IPS-18c (cell line): Measurements from ENCODE around the gene RAB1A.
"Not testable (repeated sequence)": the region's sequence is repeated elsewhere in the genome, so short reads cannot be mapped to it uniquely, and the experiment has no call there.

ENCODE experiments used
- H3K4me3 ChIP-seq: 2 replicates; pipeline ENCODE4 v1.7.0; 2013; ENCODE audit warnings: low read depth, mild to moderate bottlenecking, low read length, moderate library complexity; ENCODE audit not compliant: insufficient read depth
- H3K9me3 ChIP-seq: one replicate; pipeline ENCODE4 v1.6.1; 2013; ENCODE audit warnings: mild to moderate bottlenecking, low read length, moderate library complexity; ENCODE audit not compliant: control insufficient read depth, insufficient read depth

Gene RAB1A

DNA sequence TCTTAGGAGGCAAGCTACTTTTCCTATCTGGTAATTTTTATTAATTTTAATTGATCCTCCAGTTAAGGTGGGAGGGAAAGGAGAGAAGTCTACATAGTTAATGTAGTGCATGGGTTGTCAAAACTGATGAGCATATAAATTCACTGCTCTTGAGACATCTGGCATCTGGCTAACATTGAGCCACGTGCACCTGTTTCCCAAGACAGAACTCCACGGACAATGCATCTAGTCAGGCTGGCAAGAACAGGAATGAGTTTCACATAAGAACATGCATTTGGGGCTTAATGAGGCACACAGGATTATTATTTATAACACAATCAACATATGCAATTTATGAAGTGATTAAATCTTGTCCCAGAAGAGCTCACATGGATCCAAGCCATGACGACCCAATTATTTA, 16.2 kb upstream of the RAB1A start:
- Histone ChIP-seq H3K9me3 (no peaks in the 10 kb centered on the region), H3K4me3 (no peak overlapping the region)

DNA sequence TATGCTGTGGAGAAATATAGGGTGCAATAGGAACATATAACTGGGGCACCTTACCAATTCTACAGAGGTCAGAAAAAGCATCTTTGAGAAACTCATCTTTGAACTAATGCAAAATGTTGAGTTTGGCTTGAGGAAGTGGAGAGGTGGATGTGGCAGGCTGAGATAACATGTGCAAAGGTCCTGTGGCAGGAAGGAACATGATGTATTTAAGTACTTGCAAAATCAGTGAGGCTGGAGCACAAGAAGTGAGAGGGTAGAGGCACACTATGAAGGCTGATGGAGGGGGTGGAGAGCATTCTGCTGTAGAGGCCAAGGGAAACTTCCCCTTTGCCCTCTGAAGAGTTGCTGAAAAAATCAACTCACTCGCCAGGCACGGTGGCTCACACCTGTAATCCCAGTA, 14.7 kb upstream of the RAB1A start:
- Histone ChIP-seq H3K4me3 (no peak overlapping the region), H3K9me3 (no peaks in the 10 kb centered on the region)

DNA sequence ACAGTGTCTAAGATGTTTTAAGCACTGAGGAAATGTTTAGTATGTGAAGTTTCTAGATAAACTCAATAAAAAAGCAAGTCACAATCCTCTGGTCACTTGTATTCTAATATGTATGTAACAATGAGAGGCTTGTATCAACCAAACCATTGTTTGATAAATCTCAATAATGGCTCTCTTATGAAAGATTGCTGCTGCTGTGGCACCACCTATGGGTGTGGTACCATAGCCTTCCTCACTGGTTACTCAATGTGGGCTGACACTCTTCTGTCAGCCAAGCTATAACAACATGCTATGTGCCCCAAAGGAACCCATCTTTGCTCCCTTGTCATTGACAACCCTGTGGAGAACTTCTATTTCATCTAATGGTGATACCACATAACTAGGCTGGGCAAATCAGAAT, 12.6 kb upstream of the RAB1A start:
- Histone ChIP-seq H3K9me3 (no peaks in the 10 kb centered on the region), H3K4me3 (no peak overlapping the region)

DNA sequence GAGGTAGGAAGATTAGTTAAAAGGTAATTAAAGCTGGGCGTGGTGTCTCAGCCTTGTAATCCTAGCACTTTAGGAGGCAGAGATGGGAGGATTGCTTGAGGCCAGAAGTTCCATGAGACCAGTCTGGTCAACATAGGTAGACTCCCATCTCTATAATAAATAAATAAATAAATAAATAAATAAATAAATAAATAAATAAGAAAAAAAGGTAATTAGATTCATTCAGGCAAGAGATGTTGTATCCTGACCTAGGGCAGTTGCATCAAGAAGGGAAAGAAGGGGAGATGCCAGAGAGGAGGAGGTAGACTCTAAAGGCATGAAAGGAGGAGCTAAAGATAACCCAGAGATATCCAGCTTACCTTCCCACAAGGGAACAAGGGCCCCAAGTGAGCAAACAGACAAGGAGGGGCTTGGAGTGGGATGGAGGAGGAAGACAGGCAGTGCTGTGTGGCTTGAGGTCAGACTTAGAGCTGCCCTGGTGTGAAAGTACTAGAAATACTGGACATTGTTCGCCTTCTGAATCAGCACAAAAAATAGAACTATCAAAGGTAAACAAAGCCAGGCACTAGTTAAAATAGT, 7.4 kb upstream of the RAB1A start:
- Histone ChIP-seq H3K9me3 (no peaks in the 10 kb centered on the region), H3K4me3 (no peak overlapping the region)

DNA sequence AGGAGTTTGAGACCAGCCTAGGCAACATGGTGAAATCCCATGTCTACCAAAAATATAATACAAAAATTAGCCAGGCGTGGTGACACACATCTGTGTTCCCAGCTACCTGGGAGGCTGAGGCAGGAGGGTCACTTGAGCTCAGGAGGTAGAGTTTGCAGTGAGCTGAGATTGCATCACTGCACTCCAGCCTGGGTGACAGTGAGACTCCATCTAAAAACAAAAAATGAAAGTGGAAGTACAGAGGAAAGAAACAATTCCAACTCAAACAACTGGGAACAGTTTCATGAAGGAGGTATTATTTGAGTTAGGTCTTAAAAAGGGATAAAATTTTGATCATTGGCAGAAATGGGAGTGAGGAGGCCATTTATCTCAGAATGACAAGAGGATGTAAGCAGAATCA, 6.3 kb upstream of the RAB1A start:
- no peak overlapping the region for H3K4me3 ChIP-seq
- H3K9me3 ChIP-seq = no peaks in the 10 kb centered on the region

DNA sequence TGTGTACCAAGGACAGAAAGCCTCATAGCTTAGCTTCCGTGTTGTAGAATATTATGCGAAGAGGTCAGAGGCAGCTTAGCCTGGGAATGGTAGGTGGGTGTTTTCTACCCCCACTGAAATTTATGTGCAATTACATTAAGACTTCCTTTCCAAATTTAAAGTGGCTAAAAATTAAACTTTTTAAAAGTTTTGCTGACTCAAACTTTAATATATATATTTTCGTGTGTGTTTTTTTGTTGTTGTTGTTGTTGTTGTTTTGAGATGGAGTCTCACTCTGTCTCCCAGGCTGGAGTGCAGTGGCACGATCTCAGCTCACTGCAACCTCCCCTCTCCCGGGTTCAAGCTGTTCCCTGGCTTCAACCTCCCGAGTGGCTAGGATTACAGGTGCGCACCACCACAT, 4.3 kb upstream of the RAB1A start:
- H3K4me3 ChIP-seq = no peak overlapping the region
- H3K9me3 ChIP-seq = no peaks in the 10 kb centered on the region

DNA sequence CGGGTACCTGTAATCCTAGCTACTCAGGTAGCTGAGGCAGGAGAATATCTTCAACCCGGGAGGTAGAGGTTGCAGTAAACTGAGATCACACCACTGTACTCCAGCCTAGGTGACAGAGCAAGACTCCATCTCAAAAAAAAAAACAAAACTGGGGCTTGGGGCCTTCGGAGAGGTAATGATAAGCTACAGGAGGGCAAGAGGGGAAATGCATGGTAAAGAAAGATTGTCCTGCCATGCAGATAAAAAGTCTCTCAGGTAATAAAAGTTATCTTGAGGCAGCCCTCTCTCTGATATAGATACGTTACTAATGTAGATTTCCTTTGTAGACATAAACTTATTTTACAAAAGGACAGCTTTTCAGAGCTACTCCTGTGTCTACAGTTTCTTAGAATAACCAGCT, 3.7 kb upstream of the RAB1A start:
- Histone ChIP-seq H3K4me3 (no peak overlapping the region), H3K9me3 (no peaks in the 10 kb centered on the region)

DNA sequence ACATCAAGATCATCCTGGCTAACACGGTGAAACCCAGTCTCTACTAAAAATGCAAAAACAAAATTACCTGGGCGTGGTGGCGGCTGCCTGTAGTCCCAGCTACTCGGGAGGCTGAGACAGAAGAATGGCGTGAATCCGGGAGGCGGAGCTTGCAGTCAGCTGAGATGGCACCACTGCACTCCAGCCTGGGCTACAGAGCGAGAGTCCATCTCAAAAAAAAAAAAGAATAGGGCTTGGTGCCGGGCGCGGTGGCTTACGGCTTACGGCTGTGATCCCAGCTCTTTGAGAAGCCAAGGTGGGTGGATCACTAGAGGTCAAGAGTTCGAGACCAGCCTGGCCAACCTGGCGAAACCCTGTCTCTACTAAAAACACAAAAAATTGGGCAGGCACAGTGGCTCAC, 3.0 kb upstream of the RAB1A start:
- H3K9me3 ChIP-seq, H3K4me3 ChIP-seq: not testable (repeated sequence)

DNA sequence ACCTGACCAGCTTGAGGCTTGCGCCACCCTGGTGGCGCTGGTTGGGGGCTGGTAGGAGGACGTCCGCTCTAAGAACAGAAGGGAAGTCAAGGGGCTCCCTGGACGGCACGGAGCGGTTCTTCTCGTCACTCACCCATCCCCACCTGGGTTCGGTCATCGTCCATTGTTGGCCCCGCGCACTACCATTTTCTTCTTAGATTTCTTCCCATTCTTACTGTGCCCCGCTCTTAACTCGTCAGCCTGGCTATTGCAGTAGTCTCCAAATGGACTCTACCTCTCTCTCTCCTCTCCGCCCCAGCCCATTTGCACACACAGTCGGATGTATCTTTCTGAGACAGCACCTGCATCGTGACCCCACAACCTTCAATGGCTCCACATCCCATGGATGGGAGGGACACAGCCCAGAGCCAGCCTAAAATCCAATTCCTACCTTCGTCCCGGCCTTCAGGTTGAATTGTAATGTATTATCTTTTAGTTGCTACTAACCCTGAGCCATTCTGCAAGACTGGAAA, 814 bp upstream of the RAB1A start:
- peak overlapping the region; percentile 63 for H3K4me3 ChIP-seq
- no peaks in the 10 kb centered on the region for H3K9me3 ChIP-seq

DNA sequence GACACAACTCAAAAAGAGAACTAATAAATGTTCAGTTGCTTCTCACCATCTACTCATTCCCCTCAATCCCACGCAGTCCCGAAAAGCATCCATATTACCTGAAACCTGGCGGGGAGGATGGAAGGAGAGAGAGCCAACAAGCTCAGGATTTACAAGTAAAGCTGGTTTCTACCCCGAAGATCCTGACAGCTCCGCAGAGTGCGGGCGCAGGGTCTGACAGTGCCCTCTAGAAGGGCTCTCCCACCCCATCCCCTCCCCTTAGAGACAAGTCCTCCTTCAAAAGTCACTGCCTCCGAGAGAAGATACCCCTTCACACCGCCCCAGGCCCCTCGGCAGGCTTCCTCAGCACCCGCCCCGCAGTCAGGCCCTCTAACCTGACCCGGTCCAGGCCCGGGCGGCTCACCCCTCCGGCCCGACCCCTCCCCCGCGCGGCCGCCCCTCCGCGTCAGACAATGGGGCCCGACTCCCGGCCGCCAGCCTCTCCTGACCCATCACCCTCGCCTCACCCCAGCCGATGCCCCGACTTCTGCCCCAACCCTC, 550 bp downstream of the RAB1A start:
- H3K4me3 ChIP-seq = peak overlapping the region; percentile 90
- no peaks in the 10 kb centered on the region for H3K9me3 ChIP-seq

DNA sequence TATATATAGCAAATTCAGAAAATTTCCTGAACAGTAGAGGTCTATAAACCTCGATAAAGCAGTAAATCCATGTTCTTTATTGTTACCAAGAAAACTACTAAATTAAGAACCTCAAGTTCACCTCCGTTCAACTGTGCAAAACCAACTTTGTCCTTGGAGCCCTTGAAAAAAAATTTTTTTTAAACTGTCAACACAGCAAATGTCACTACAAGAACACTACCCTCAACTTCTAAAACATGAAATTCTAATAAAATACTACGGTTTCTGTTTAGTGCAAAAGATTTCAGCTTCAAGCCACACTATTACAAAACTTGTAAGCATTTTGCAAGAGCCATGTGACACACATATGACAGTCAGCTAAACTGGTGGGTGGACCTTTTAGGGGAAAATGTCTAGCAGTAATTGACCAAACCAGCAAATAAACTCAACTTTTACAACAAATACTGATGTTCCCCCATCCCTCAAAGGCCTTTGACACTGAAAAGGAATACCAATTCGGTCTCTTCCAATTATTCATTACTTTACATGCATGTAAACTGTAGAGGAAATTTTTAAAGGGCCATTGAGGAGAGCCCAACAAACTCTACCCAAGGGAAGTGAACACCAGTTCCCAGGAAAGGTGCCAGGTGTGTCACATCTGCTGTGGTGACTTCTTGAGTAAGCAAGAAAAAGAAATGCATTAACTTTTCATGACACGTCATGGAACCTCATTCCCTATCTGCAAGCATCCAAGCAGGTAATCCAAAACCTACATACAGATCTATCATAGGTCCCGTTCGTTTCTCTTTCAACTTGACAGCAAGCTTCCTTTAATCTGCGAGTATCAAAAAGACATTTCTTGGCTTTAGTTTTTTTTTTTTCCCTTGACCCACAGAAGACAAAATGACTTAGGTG, 1.4 kb downstream of the RAB1A start:
- peak overlapping the region; percentile 90 for H3K4me3 ChIP-seq
- no peaks in the 10 kb centered on the region for H3K9me3 ChIP-seq

DNA sequence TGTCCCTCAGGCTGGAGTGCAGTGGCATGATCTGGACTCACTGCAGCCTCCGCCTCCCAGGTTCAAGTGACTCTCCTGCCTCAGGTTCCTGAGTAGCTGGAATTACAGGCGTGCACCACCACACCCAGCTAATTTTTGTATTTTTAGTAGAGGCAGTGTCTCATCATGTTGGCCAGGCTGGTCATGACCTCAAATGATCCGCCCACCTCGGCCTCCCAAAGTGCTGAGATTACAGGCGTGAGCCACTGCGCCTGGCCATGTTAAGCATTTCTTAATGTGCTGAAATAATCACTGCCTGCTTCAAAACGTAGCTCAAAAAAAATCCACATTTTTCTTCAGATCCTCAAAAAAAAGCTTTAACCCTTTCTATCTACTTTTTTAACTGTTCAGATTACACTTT, 4.4 kb downstream of the RAB1A start:
- not testable (repeated sequence) for H3K9me3 ChIP-seq, H3K4me3 ChIP-seq

DNA sequence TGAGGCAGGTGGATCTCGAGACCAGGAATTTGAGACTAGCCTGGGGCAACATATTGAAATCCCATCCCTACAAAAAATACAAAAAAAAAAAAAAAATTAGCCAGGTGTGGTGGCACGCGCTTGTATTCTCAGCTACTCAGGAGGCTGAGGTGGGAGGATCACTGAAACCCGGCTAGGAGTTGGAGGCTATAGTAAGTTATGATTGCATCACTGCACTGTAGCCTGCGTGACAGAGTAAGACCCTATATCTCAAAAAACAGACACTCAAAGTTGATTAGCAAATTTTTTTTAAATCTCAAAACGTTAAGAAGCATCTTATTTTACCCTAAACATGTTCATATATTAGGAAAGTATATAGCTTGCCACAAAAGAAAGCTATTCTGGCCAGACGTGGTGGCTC, 7.6 kb downstream of the RAB1A start:
- H3K9me3 ChIP-seq = no peaks in the 10 kb centered on the region
- H3K4me3 ChIP-seq = no peak overlapping the region

DNA sequence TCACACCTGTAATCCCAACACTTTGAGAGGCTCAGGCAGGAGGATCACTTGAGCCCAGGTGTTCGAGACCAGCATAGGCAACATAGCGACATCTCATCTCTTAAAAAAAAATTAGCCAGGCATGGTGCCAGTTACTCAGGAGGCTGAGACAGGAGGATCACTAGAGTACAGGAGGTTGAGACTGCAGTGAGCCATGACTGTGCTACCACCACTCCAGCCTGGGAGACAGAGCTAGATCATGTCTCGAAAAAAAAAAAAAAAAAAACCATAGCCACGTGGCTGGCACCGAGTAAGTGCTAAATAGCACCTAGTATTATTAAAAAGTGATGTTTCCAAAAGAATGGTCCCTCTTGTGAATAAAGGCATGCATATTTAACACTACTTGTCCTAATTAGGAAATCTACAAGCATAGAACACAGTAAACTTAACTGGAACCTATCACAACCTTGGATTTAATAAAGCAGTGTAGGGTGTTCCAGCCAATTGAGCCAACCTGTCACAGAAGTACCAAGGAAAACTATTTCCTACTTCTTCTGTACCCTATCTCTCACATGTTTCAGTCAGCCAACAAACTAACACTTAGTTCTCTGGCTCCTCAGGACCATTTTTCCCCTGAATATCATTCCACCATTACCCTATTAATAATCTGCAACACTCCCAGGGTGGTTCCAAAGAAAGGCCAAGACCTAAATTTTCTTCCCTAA, 8.8 kb downstream of the RAB1A start:
- no peaks in the 10 kb centered on the region for H3K9me3 ChIP-seq
- no peak overlapping the region for H3K4me3 ChIP-seq

DNA sequence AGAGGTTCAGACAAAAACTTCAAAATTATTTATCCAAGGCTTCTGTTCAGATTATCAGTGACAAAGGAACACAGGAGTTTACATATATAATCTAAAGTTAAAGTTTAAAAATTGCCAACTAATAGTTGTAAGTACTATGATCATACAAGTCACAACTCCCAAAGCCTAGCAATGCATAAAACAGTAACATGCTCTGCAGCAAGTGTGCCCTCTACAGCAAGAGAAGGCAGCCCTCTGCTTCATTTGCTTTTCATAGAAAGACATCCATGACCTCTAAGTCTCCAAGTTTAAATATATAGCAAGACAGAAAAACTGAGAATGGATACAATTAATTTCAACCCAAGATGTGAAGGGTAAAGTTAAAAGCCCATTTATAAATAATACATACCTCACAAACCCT, 13.3 kb downstream of the RAB1A start:
- Histone ChIP-seq H3K4me3 (no peak overlapping the region), H3K9me3 (no peaks in the 10 kb centered on the region)

DNA sequence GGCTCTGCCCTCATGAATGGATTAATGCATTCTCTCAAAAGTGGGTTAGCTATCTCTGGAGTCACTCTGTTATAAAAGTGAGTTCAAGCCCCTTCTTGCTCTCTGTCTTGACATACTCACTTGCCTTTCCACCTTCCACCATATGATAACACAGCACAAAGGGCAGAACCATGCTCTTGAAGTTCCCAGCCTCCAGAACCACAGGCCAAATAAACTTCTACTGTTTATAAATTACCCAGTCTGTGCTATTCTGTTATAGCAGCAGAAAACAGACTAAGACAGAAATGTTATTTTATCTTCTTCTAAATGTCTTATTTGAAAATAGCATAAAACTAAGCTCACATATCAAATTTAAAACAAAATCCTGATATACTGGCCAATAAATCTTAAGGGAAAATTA, 15.0 kb downstream of the RAB1A start:
- H3K9me3 ChIP-seq = no peaks in the 10 kb centered on the region
- no peak overlapping the region for H3K4me3 ChIP-seq

DNA sequence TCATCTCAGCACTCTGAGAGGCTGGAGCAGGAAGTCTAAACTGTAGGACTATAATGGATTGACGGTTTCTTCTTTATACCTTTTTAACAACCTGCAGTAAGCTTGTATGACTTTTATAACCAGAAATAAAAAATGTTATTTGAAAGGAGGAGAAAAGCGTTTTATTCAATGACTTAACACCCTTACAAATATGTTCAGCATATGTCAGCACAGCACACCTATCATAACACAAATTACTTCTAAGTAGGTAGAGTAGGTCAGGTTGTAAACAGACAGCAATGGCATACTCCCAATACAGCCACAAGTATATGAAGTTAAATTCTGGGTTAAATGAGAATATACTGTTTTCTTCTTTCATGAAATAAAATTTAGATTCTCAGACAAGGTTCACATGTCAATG, 16.1 kb downstream of the RAB1A start:
- no peak overlapping the region for H3K4me3 ChIP-seq
- no peaks in the 10 kb centered on the region for H3K9me3 ChIP-seq

DNA sequence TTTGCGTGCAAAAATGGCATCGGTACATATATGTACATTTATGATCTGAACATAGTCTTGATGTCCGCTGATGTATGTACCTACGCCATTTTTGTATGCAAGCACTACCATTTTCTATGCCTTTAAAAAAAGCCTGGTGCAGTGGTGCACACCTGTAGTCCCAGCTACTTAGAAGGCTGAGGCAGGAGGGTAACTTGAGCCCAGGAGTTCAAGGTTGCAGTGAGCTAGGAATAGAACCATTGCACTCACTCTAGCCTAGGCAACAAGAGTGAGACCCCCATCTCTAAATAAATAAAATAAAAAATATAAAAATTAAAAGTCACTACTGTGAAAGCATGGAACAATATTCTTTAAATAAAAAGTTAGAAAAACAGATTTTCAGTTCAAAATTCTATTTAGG, 16.7 kb downstream of the RAB1A start:
- no peak overlapping the region for H3K4me3 ChIP-seq
- no peaks in the 10 kb centered on the region for H3K9me3 ChIP-seq
